K562 (cell line): ENCODE results near the gene KCTD19. TPM values are rescaled to one million over a fixed set of nuclear protein-coding genes. Genes with fewer than 3 reads are reported as not detected.
A peak's percentile ranks its signal among the peaks of the same experiment; 100 is the strongest.

Experiments used
- ATAC-seq: fragments of 200-7000 bp; cut with Tn5 transposase; 3 replicates; pipeline ENCODE4 v1.9.1; 2020; ENCODE audit warnings: moderate library complexity
- BruUV-seq: library from RNA; stranded (reverse); fragments of 400-500 nt; replicated peaks from 2 replicates; lab custom pipeline; 2021; lab: Mats Ljungman, UMichigan
- CTCF ChIA-PET: fragments of 300-600 bp; formaldehyde crosslinking; extraction: SDS; loops from one replicate; lab custom pipeline; 2021; ENCODE audit warnings: low intra/inter-chr PET ratio; lab: Yijun Ruan, JAX
- POLR2A ChIA-PET: fragments of 300-600, 350-650 bp; sonication (Branson Sonifier 250); formaldehyde crosslinking; extraction: SDS; loops from one replicate; lab custom pipeline; 2021; ENCODE audit warnings: antibody characterized with exemption, inconsistent platforms; lab: Yijun Ruan, JAX
- DNase-seq, 4 experiments: peaks; one replicate each; pipeline versions ENCODE4 v3.0.0 to v3.0.0-alpha.2; 2011 to 2018; ENCODE audit warnings: low spot score in 3 of 4, mixed read lengths in 3 of 4; ENCODE audit errors: extremely low read depth in 1 of 4
- FAIRE-seq: peaks from 2 replicates; lab custom pipeline; 2011; peaks lifted over from hg19 to GRCh38; lab: Jason Lieb, UNC
- H2AFZ ChIP-seq: 2 replicates; pipeline ENCODE4 v1.6.0; 2011; ENCODE audit warnings: low read depth, low read length, control low read depth, inconsistent platforms
- H3K27ac ChIP-seq: fragments of 200-600 bp; 3 replicates; pipeline ENCODE4 v1.8.0; 2011; ENCODE audit warnings: low read depth, mild to moderate bottlenecking, control low read depth, inconsistent platforms, low read length, moderate library complexity, mixed read lengths; ENCODE audit errors: extremely low read depth
- H3K27me3 ChIP-seq, 2 experiments: fragments of 300-600 bp in 1 of 2; 2 replicates in 1 of 2; 3 replicates in 1 of 2; pipeline versions ENCODE4 v1.6.0 to v1.8.0; 2011; ENCODE audit warnings: inconsistent platforms in 2 of 2, low read length in 2 of 2, mild to moderate bottlenecking in 1 of 2, mixed read lengths in 1 of 2, moderate library complexity in 1 of 2; ENCODE audit not compliant: control insufficient read depth in 2 of 2, insufficient read depth in 2 of 2
- H3K36me3 ChIP-seq: fragments of 300-600 bp; 3 replicates; pipeline ENCODE4 v1.8.0; 2011; ENCODE audit warnings: mild to moderate bottlenecking, low read length, inconsistent platforms; ENCODE audit not compliant: control insufficient read depth, insufficient read depth
- H3K4me1 ChIP-seq, 2 experiments: fragments of 200-600 bp in 1 of 2; replicated peaks in 1 of 2; 2 replicates in 1 of 2; 3 replicates in 1 of 2; pipeline versions ENCODE4 v1.5.1 to v1.8.0; 2011; ENCODE audit warnings: inconsistent platforms in 2 of 2, low read length in 2 of 2, mild to moderate bottlenecking in 1 of 2, mixed read lengths in 1 of 2, moderate library complexity in 1 of 2; ENCODE audit not compliant: control insufficient read depth in 2 of 2, insufficient read depth in 2 of 2
- H3K4me2 ChIP-seq: 2 replicates; pipeline ENCODE4 v1.6.1; 2011; ENCODE audit warnings: low read length, control low read depth, inconsistent platforms, mixed read lengths; ENCODE audit not compliant: insufficient read depth
- H3K4me3 ChIP-seq: fragments of 200-600 bp; sonication (generic), shearing (Covaris generic); 2 replicates; pipeline ENCODE4 v1.5.1; 2016; ENCODE audit warnings: control low read depth, inconsistent platforms
- H3K79me2 ChIP-seq: fragments of 200-600 bp; 3 replicates; pipeline ENCODE4 v1.8.0; 2011; ENCODE audit warnings: low read length, inconsistent platforms; ENCODE audit not compliant: control insufficient read depth, insufficient read depth
- H3K9ac ChIP-seq, 2 experiments: 2 replicates each; pipeline versions ENCODE4 v1.6.0 to v1.6.1; 2011; ENCODE audit warnings: low read depth in 2 of 2, low read length in 2 of 2, control low read depth in 1 of 2, inconsistent platforms in 1 of 2, mild to moderate bottlenecking in 1 of 2, mixed read lengths in 1 of 2; ENCODE audit not compliant: insufficient read depth in 1 of 2
- H3K9me1 ChIP-seq: one replicate; pipeline ENCODE4 v1.6.0; 2011; ENCODE audit warnings: inconsistent platforms, mild to moderate bottlenecking, low read length, moderate library complexity; ENCODE audit not compliant: control insufficient read depth, insufficient read depth
- H3K9me3 ChIP-seq: replicated peaks from 2 replicates; pipeline ENCODE4 v1.5.1; 2011; ENCODE audit warnings: low read depth, low read length, inconsistent platforms; ENCODE audit not compliant: control insufficient read depth, insufficient read depth
- H4K20me1 ChIP-seq: replicated peaks from 2 replicates; pipeline ENCODE4 v1.6.1; 2011; ENCODE audit warnings: low read length, inconsistent platforms, mixed read lengths; ENCODE audit not compliant: control insufficient read depth, insufficient read depth
- CC2D1A ChIP-seq: fragments of 450-650 bp; IDR thresholded peaks from 2 replicates; pipeline ENCODE4 v1.6.1; 2017; ENCODE audit warnings: mild to moderate bottlenecking
- KLF16 ChIP-seq: IDR thresholded peaks from 2 replicates; pipeline ENCODE4 v1.6.1; 2016; ENCODE audit warnings: antibody characterized with exemption
- NBN ChIP-seq: fragments of 450-650 bp; IDR thresholded peaks from 2 replicates; pipeline ENCODE4 v1.6.1; 2016; ENCODE audit warnings: low read depth, mild to moderate bottlenecking
- PYGO2 ChIP-seq: fragments of 450-650 bp; IDR thresholded peaks from 2 replicates; pipeline ENCODE4 v1.6.1; 2016; ENCODE audit warnings: mild to moderate bottlenecking, missing genetic modification characterization, moderate library complexity, missing compliant biosample characterization
- RAD21 ChIP-seq, 2 experiments: fragments of 250-450 bp in 1 of 2; fragments of 450-650 bp in 1 of 2; sonication (Bioruptor Pico) in 1 of 2; formaldehyde crosslinking in 1 of 2; IDR thresholded peaks in 1 of 2; conservative IDR thresholded peaks in 1 of 2; 2 replicates each; pipeline versions ENCODE4 v1.4.0 to v1.8.0; 2020 to 2022; ENCODE audit warnings: mild to moderate bottlenecking in 2 of 2, moderate library complexity in 1 of 2
- ZEB2 ChIP-seq: fragments of 450-650 bp; IDR thresholded peaks from 2 replicates; pipeline ENCODE4 v1.6.1; 2016
- WGBS: fragments of 100-300 bp; shearing (Covaris generic); methylation state at CpG from one replicate; pipeline ENCODE4 v1.1.6; 2016; ENCODE audit warnings: low coverage, mixed read lengths; ENCODE audit not compliant: insufficient coverage; ENCODE audit errors: missing lambda C conversion rate; 5-methylcytosine and 5-hydroxymethylcytosine counted together
- in situ Hi-C: fragments of 300-500 bp; cut with MboI; formaldehyde crosslinking; loops from 4 replicates; pipeline ENCODE4 v1.15.0; 2018; ENCODE audit warnings: inconsistent platforms, mixed read lengths
- intact Hi-C: fragments of 100-400 bp; cut with micrococcal nuclease; formaldehyde crosslinking; loops from 2 replicates; pipeline ENCODE4 v1.14.2; 2022
- polyA plus RNA-seq, 8 experiments: library from polyadenylated mRNA; depleted of rRNA in 4 of 8; stranded (reverse) in 5 of 8; unstranded in 3 of 8; fragments of >200 nt; fragmentation: Nextera tagmentation in 2 of 8; fragmentation: Illumina TruSeq in 1 of 8; extraction: Ambion mirVana in 2 of 8; extraction: Trizol in 1 of 8; gene quantifications; 2 replicates each; pipeline versions ENCODE4 v1.2.1 to v1.2.3, GENCODE V29; 2011 to 2014; ENCODE audit warnings: inconsistent platforms in 1 of 8, missing spikeins in 1 of 8
- total RNA-seq, 7 experiments: library from RNA; depleted of rRNA in 6 of 7; stranded (reverse); fragments of >200 nt in 6 of 7; fragmentation: Illumina TruSeq in 2 of 7; extraction: Trizol in 2 of 7; gene quantifications; 2 replicates each; pipeline versions ENCODE4 v1.2.1 to v1.2.3, GENCODE V29; 2011 to 2021; ENCODE audit warnings: low replicate concordance in 1 of 7
- TF ChIP-seq, protein P1 (sequence below): sonication (generic); formaldehyde crosslinking; IDR thresholded peaks from 2 replicates; pipeline ENCODE4 v1.8.0; 2022; ENCODE audit warnings: missing genetic modification reagents, mild to moderate bottlenecking, moderate library complexity, borderline replicate concordance
- TF ChIP-seq, protein P2 (sequence below): fragments of 450-650 bp; IDR thresholded peaks from 2 replicates; pipeline ENCODE4 v1.6.1; 2016; ENCODE audit warnings: borderline replicate concordance
- TF ChIP-seq, protein P3 (sequence below): fragments of 250-450 bp; sonication (Bioruptor Pico); IDR thresholded peaks from 2 replicates; pipeline ENCODE4 v1.5.0; 2020; ENCODE audit warnings: mild to moderate bottlenecking, borderline replicate concordance
- TF ChIP-seq, protein P4 (sequence below): sonication (generic); formaldehyde crosslinking; IDR thresholded peaks from 2 replicates; pipeline ENCODE4 v1.8.0; 2022; ENCODE audit warnings: missing genetic modification reagents, mild to moderate bottlenecking, borderline replicate concordance

The KCTD19 gene
- total and polyA plus RNA-seq, 9 of the 15 experiments (the other 6 are each of a cell fraction or from before 2014, with no cell fraction given): 0.03 to 0.91 (median 0.22) TPM; not detected in 2

DNA sequence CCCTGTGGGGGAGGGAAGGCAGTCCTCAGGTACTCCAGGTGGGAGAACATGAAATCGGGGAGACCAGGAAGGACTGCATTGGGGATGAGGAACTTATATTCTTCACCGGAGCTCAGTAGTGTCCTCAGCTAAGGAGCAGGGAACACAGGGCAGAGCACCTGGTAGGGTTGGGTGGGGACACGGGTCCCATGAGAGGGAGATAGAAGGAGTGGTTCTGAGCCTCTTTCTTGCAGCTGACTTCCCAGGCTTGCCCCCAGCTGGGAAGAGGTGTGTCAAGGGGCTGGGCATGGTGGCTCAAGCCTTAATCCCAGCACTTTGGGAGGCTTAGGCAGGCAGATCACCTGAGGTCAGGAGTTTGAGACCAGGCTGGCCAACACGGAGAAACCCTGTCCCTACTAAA is 81.4 kb downstream of the KCTD19 start:
- Histone ChIP-seq H3K79me2 (peaks cover 69% of the 10 kb centered on the region), H3K9me1 (no peaks in the 10 kb centered on the region), H3K4me1 (peaks cover 70 to 88% of the 10 kb centered on the region in 2 experiments), H3K27ac (peak overlapping the region; percentile 68), H3K4me3 (peak overlapping the region; percentile 88; the same call in 1 of the 2 replicates)
- BruUV-seq: no TSS peak
- WGBS: 32% methylated on average over 4 of the region's 4 CpGs
- intact Hi-C loops: loop anchor here (5.0 to 10.0 kb wide), 2 partner anchors 270 to 293 kb away; no protein-coding TSS in a partner anchor
- TF ChIP-seq, protein P1, sequence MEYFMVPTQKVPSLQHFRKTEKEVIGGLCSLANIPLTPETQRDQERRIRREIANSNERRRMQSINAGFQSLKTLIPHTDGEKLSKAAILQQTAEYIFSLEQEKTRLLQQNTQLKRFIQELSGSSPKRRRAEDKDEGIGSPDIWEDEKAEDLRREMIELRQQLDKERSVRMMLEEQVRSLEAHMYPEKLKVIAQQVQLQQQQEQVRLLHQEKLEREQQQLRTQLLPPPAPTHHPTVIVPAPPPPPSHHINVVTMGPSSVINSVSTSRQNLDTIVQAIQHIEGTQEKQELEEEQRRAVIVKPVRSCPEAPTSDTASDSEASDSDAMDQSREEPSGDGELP (CRISPR knock-in tag): no peak; the same call in 1 of the 2 replicates
- TF ChIP-seq KLF16 (no peak), RAD21 (CRISPR knock-in tag; conservative IDR thresholded peaks at IDR 0.05 in 1 of 2, IDR thresholded peaks at IDR 0.05 in 1 of 2) (no peak), NBN (no peak), CC2D1A (no peak), ZEB2 (no peak), PYGO2 (tag) (no peak)
- TF ChIP-seq, protein P2, sequence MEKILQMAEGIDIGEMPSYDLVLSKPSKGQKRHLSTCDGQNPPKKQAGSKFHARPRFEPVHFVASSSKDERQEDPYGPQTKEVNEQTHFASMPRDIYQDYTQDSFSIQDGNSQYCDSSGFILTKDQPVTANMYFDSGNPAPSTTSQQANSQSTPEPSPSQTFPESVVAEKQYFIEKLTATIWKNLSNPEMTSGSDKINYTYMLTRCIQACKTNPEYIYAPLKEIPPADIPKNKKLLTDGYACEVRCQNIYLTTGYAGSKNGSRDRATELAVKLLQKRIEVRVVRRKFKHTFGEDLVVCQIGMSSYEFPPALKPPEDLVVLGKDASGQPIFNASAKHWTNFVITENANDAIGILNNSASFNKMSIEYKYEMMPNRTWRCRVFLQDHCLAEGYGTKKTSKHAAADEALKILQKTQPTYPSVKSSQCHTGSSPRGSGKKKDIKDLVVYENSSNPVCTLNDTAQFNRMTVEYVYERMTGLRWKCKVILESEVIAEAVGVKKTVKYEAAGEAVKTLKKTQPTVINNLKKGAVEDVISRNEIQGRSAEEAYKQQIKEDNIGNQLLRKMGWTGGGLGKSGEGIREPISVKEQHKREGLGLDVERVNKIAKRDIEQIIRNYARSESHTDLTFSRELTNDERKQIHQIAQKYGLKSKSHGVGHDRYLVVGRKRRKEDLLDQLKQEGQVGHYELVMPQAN: no peak
- TF ChIP-seq, protein P3, sequence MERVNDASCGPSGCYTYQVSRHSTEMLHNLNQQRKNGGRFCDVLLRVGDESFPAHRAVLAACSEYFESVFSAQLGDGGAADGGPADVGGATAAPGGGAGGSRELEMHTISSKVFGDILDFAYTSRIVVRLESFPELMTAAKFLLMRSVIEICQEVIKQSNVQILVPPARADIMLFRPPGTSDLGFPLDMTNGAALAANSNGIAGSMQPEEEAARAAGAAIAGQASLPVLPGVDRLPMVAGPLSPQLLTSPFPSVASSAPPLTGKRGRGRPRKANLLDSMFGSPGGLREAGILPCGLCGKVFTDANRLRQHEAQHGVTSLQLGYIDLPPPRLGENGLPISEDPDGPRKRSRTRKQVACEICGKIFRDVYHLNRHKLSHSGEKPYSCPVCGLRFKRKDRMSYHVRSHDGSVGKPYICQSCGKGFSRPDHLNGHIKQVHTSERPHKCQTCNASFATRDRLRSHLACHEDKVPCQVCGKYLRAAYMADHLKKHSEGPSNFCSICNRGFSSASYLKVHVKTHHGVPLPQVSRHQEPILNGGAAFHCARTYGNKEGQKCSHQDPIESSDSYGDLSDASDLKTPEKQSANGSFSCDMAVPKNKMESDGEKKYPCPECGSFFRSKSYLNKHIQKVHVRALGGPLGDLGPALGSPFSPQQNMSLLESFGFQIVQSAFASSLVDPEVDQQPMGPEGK: no peak
- TF ChIP-seq, protein P4, sequence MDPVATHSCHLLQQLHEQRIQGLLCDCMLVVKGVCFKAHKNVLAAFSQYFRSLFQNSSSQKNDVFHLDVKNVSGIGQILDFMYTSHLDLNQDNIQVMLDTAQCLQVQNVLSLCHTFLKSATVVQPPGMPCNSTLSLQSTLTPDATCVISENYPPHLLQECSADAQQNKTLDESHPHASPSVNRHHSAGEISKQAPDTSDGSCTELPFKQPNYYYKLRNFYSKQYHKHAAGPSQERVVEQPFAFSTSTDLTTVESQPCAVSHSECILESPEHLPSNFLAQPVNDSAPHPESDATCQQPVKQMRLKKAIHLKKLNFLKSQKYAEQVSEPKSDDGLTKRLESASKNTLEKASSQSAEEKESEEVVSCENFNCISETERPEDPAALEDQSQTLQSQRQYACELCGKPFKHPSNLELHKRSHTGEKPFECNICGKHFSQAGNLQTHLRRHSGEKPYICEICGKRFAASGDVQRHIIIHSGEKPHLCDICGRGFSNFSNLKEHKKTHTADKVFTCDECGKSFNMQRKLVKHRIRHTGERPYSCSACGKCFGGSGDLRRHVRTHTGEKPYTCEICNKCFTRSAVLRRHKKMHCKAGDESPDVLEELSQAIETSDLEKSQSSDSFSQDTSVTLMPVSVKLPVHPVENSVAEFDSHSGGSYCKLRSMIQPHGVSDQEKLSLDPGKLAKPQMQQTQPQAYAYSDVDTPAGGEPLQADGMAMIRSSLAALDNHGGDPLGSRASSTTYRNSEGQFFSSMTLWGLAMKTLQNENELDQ (CRISPR knock-in tag): no peak
- TF ChIP-seq, all 486 proteins: peak for 0
- Histone ChIP-seq H3K4me2 (peak overlapping the region; percentile 91), H3K9ac (peak overlapping the region; percentile 79 to 96), H3K36me3 (peaks cover 30% of the 10 kb centered on the region; the same call in 2 of the 3 replicates), H3K9me3 (no peaks in the 10 kb centered on the region), H2AFZ (no peak overlapping the region), H4K20me1 (no peaks in the 10 kb centered on the region), H3K27me3 (no peaks in the 10 kb centered on the region)
- CTCF ChIA-PET: no interaction called here
- in situ Hi-C loops: no loop called here
- ATAC-seq (no peak), DNase-seq (no peak), FAIRE-seq (no peak)
- POLR2A ChIA-PET: interaction anchor here (1.0 to 2.3 kb wide), 3 partner anchors 9 to 18 kb away, joined by 5 to 14 read pairs (median 10); partner anchors contain the start of gene TMEM208
